Stimulated activated naive CD8-positive, alpha-beta T cell treated with anti-CD3 and anti-CD28 coated beads, Interleukin-15, Interleukin-2, amounts not matched to agents 100 U/mL and 50 U/mL, for 24 hours (primary cell): Measurements from ENCODE around the gene CSKMT.
"Not testable (repeated sequence)": the region's sequence is repeated elsewhere in the genome, so short reads cannot be mapped to it uniquely, and the experiment has no call there.

ENCODE experiments used
- ATAC-seq: fragments of 150-1000 bp; cut with Tn5 transposase; one replicate; pipeline ENCODE4 v1.10.0; 2021
- DNase-seq: peaks from one replicate; pipeline ENCODE4 v3.0.0; 2021

The CSKMT gene

GRCh38 chr11:62689421-62690183 lies 24.5 kb downstream of the CSKMT start, which contains the start of gene LRRN4CL:
LRRN4CL (minus strand) TSS chr11:62689530; CDS start chr11:62688508, 1,022 bp downstream.
- DNase-seq (no peak), ATAC-seq (no peak)

GRCh38 chr11:62693624-62694023 lies 28.5 kb downstream of the CSKMT start:
- not testable (repeated sequence) for ATAC-seq, DNase-seq

GRCh38 chr11:62694455-62695167 lies 29.5 kb downstream of the CSKMT start:
- ATAC-seq (peak; percentile 80), DNase-seq (peak; percentile 82)

- no peak for ATAC-seq
- DNase-seq = no peak
Measured at GRCh38 chr11:62702246-62702645, 37.1 kb downstream of the CSKMT start.

GRCh38 chr11:62703921-62704320 lies 38.8 kb downstream of the CSKMT start:
- not testable (repeated sequence) for DNase-seq, ATAC-seq

- ATAC-seq (no peak), DNase-seq (no peak)
Measured at GRCh38 chr11:62705413-62705812, 40.3 kb downstream of the CSKMT start.

GRCh38 chr11:62705880-62706849 lies 41.1 kb downstream of the CSKMT start:
- ATAC-seq (peak; percentile 78), DNase-seq (peak; percentile 97)

GRCh38 chr11:62706850-62707247 lies 41.7 kb downstream of the CSKMT start:
- ATAC-seq (no peak), DNase-seq (no peak)

- ATAC-seq (no peak), DNase-seq (no peak)
Measured at GRCh38 chr11:62707277-62707861, 42.3 kb downstream of the CSKMT start, which contains the start of the genes BSCL2 and GNG3. BSCL2 (minus strand) TSS chr11:62707424; CDS start chr11:62707195, 229 bp downstream. GNG3 (plus strand) TSS chr11:62707676; CDS start chr11:62708296, 620 bp downstream.

GRCh38 chr11:62708392-62708791 lies 43.3 kb downstream of the CSKMT start:
- ATAC-seq = no peak
- DNase-seq = no peak

- ATAC-seq = peak; percentile 15
- DNase-seq = peak; percentile 55
Measured at GRCh38 chr11:62708793-62709192, 43.7 kb downstream of the CSKMT start.

GRCh38 chr11:62709247-62710000 lies 44.3 kb downstream of the CSKMT start:
- DNase-seq (peak; percentile 94), ATAC-seq (peak; percentile 86)

GRCh38 chr11:62710001-62710345 lies 44.9 kb downstream of the CSKMT start:
- no peak for ATAC-seq
- peak; percentile 33 for DNase-seq

- ATAC-seq = no peak
Measured at GRCh38 chr11:62712276-62712812, 47.2 kb downstream of the CSKMT start.

GRCh38 chr11:62712861-62713260 lies 47.7 kb downstream of the CSKMT start:
- DNase-seq (no peak), ATAC-seq (no peak)

More at GRCh38 chr11:62712276-62712812, 47.2 kb downstream of the CSKMT start:
- no peak for DNase-seq

GRCh38 chr11:62713343-62713742 lies 48.2 kb downstream of the CSKMT start:
- no peak for ATAC-seq
- no peak for DNase-seq

GRCh38 chr11:62715150-62716130 lies 50.3 kb downstream of the CSKMT start:
- DNase-seq (no peak), ATAC-seq (no peak)

- no peak for ATAC-seq
- no peak for DNase-seq
Measured at GRCh38 chr11:62716206-62716605, 51.1 kb downstream of the CSKMT start.

GRCh38 chr11:62716816-62717215 lies 51.7 kb downstream of the CSKMT start:
- ATAC-seq (no peak), DNase-seq (no peak)
